Choroid plexus epithelial cell (primary cell): ENCODE measurements around the gene TXNDC5.

Source experiments
- DNase-seq: peaks from one replicate; pipeline ENCODE4 v3.0.0-alpha.2; 2010; ENCODE audit warnings: low read depth
- H3K4me3 ChIP-seq: 2 replicates; pipeline ENCODE4 v1.5.1; 2011; ENCODE audit warnings: low read depth, mild to moderate bottlenecking, control low read depth, low read length, moderate library complexity
- TF ChIP-seq, protein P1 (sequence below): conservative IDR thresholded peaks from 2 replicates; pipeline ENCODE4 v1.5.1; 2011; ENCODE audit warnings: low read depth, mild to moderate bottlenecking, control low read depth, inconsistent platforms, low read length, moderate library complexity

The TXNDC5 gene

DNA sequence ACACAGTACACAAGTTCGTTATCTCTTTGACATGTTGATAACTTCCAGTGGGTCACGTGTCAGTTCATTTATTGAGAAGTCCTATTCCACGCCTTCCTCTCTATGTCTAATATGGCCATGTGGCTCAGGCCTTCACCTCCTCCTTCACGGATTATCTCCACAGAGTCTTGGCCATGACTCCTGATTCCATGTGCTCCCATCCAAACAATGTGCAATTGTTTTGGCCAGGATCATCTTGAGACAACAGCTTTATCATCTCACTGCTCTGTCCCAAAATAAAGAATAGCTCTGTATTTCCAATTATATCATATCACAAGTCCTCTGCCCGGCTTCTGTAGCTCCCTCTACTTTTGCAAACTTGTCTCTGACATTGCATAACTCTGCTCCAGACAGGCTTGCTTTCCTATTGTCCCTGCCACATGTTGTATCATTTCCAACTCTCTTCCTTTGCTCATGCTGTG, 11.1 kb upstream of the TXNDC5 start:
- TF ChIP-seq, protein P1, sequence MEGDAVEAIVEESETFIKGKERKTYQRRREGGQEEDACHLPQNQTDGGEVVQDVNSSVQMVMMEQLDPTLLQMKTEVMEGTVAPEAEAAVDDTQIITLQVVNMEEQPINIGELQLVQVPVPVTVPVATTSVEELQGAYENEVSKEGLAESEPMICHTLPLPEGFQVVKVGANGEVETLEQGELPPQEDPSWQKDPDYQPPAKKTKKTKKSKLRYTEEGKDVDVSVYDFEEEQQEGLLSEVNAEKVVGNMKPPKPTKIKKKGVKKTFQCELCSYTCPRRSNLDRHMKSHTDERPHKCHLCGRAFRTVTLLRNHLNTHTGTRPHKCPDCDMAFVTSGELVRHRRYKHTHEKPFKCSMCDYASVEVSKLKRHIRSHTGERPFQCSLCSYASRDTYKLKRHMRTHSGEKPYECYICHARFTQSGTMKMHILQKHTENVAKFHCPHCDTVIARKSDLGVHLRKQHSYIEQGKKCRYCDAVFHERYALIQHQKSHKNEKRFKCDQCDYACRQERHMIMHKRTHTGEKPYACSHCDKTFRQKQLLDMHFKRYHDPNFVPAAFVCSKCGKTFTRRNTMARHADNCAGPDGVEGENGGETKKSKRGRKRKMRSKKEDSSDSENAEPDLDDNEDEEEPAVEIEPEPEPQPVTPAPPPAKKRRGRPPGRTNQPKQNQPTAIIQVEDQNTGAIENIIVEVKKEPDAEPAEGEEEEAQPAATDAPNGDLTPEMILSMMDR = no peak
- H3K4me3 ChIP-seq = no peak overlapping the region
- DNase-seq = no peak

- TF ChIP-seq, protein P1 = no peak
- no peak overlapping the region for H3K4me3 ChIP-seq
- DNase-seq = no peak
These were observed 10.5 kb upstream of the TXNDC5 start for GRCh38 chr6:7921046-7921445.

DNA sequence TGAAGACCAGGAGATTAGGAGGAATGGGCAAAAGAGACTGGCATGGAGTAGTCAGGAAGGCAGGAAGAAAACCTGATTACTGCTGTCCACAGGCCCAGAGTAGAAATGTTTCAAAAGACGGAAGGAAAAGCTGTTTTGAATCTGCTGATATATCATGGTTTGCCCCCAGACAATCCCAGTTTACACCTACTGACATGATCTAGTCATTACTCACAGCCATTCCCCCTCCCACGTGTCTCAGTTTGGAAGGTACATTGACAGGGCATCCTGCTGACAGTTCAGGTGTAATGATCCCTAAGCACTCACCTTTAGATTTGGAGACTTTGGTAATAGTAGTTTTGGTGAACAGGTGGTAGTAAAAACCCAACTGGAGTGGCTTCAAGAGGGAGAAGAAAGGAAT, 9.8 kb upstream of the TXNDC5 start:
- H3K4me3 ChIP-seq = no peak overlapping the region
- TF ChIP-seq, protein P1 = no peak
- DNase-seq = no peak

DNA sequence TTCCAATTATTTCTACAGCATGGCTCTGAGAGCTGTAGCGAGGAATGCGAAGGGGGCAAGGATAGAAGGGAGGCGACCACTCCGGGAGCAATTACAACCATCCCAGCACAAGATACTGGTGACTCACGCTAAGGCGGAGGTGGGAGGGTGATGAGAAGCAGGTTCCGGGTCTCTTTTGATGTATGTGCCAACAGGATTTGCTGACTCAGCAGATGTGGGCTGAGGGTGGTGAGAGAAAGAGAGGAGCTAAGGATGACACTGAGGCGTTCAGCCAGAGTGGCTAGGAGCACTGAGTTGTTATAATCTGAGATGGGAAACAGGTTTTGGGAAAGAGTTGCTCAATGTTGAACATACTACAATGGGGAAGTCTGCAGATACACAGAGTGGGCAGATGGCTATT, 9.3 kb upstream of the TXNDC5 start:
- TF ChIP-seq, protein P1 = no peak
- no peak overlapping the region for H3K4me3 ChIP-seq
- no peak for DNase-seq

DNA sequence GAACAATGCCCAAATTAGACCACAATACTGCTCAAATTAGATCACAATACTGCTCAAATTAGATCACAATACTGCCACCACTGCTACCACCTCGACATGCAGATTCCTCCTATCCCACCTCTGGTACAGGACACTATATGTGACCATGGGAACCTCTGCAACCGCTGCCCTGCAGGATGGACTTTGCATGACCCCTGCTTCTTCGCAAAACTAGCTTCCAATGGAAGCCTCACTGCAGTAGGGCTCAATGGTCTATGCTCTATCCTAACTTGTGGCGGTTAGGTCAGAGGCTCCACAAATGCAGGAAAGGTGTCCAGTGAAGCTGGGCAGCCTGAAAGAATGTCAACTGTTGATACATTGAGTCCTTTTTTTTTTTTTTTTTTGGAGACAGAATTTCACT, 7.8 kb upstream of the TXNDC5 start:
- TF ChIP-seq, protein P1 = no peak
- H3K4me3 ChIP-seq = no peak overlapping the region
- no peak for DNase-seq

DNA sequence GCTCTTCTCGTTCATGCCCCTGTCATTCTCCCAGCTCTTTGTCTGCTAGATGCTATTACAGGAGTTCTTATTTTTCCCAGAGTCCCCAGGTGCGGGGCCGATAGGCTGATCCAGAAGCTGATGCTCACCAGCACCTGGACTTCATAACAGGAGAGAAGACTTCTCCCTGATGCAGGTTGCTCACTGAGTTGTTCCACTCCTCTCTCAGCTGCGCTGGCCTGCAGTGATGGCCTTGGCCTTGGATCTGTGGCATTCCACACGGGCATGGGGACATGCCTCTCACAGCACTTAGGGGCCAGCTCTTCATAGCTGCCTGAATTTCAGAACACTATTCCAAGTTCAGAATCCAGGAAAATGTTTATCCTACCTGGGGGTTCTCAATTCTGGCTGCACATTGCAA, 7.1 kb upstream of the TXNDC5 start:
- DNase-seq = no peak

GRCh38 chr6:7916959-7917358, 6.4 kb upstream of the TXNDC5 start:
- no peak for DNase-seq
- TF ChIP-seq, protein P1 = no peak
- H3K4me3 ChIP-seq = no peak overlapping the region

More for the DNA sequence above, 7.1 kb upstream of the TXNDC5 start:
- H3K4me3 ChIP-seq = no peak overlapping the region
- TF ChIP-seq, protein P1 = no peak
